Mammary epithelial cell (primary cell): Measurements from ENCODE around the gene CLEC11A.

Experiments
- EZH2 ChIP-seq: IDR thresholded peaks from 2 replicates; pipeline ENCODE4 v1.6.1; 2012; ENCODE audit warnings: low read length, inconsistent platforms, borderline replicate concordance
- TF ChIP-seq, protein P1 (sequence below), 2 donors: IDR thresholded peaks in 1 of 2; conservative IDR thresholded peaks in 1 of 2; 2 replicates each; pipeline ENCODE4 v1.5.1; 2011 to 2012; ENCODE audit warnings: inconsistent platforms in 2 of 2, low read length in 2 of 2, mild to moderate bottlenecking in 2 of 2, control low read depth in 1 of 2, low read depth in 1 of 2; ENCODE audit not compliant: insufficient read depth in 1 of 2; ENCODE audit errors: extremely low read depth in 1 of 2

DNA sequence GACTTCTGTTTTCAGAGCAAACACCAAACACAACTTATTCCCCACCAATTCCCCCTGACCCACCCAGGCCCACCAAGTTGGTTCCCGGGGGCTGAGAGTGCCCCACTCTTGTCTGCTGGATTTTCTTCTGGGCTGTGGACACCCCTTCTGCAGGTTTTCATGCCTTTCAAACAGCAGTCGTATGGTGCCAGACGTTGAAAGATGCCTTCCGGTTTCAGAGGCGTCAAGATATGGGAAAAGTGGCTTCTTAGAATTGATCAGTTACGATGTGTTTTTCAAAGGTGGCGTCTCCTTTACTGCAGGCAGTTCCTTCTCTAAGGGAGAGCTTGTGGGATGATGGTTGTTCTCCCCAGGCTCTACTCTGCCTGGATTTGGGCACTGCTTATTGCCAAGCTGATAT, 12.7 kb downstream of the CLEC11A start:
- TF ChIP-seq, protein P1, sequence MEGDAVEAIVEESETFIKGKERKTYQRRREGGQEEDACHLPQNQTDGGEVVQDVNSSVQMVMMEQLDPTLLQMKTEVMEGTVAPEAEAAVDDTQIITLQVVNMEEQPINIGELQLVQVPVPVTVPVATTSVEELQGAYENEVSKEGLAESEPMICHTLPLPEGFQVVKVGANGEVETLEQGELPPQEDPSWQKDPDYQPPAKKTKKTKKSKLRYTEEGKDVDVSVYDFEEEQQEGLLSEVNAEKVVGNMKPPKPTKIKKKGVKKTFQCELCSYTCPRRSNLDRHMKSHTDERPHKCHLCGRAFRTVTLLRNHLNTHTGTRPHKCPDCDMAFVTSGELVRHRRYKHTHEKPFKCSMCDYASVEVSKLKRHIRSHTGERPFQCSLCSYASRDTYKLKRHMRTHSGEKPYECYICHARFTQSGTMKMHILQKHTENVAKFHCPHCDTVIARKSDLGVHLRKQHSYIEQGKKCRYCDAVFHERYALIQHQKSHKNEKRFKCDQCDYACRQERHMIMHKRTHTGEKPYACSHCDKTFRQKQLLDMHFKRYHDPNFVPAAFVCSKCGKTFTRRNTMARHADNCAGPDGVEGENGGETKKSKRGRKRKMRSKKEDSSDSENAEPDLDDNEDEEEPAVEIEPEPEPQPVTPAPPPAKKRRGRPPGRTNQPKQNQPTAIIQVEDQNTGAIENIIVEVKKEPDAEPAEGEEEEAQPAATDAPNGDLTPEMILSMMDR (conservative IDR thresholded peaks at IDR 0.05 in 1 of 2, IDR thresholded peaks at IDR 0.05 in 1 of 2; ENCODE audit: extremely low read depth in 1 of 2, insufficient read depth in 1 of 2, low read depth in 1 of 2, low read length in 2 of 2) = no peak
- TF ChIP-seq EZH2 = no peak
